Embryonic facial prominence (tissue), 1 donor: Measurements from ENCODE around the gene RNF182.
"Not testable (repeated sequence)": the region's sequence is repeated elsewhere in the genome, so short reads cannot be mapped to it uniquely, and the experiment has no call there.

ENCODE experiments used
- DNase-seq: peaks from one replicate; pipeline ENCODE4 v3.0.0-alpha.2; 2016; ENCODE audit errors: extremely low spot score

Gene RNF182

GRCh38 chr6:13917141-13917540 lies 7.6 kb upstream of the RNF182 start:
- no peak for DNase-seq

- no peak for DNase-seq
These were observed 6.0 kb upstream of the RNF182 start for GRCh38 chr6:13918686-13919250.

DNA sequence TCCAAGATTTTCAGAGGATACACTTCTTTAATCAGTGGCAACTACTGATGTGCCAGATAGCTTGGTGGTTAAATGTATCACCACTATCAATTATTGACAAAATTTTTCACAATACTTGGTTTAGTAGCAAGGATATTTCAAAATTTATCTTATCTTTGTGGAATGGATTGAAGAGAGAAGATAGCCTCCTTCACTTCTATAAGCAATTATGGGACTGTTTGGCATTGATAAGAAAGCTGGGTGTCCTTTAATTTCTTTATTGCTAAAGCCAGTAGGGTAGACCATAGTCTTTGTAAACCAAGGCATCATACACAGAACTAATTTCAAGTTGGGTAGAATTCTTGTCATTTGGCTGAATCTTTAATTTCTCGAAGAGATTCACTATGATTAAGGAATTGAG lies 4.9 kb upstream of the RNF182 start:
- DNase-seq, result no peak

- DNase-seq, result no peak
These were observed 4.2 kb upstream of the RNF182 start for GRCh38 chr6:13920552-13920951.

DNA sequence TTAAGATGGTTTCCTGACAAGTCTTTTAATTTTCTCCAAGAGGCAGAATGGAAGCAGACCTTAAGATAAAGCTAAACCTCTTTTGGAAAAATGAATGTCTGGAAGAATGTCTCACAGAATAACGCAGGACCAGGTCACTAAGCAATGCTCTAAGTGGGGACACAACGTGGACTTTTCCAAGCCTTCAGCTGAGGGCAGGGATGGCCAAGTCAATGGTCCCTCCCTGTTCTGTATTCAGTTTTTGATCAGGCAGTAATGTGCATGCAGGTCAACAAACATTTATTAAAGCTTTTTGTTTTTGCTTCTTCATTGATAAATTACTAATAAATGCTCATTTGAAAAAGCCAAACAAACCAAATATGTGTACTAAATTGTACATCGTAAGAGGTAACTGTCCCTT lies 2.0 kb upstream of the RNF182 start:
- DNase-seq, result no peak

DNA sequence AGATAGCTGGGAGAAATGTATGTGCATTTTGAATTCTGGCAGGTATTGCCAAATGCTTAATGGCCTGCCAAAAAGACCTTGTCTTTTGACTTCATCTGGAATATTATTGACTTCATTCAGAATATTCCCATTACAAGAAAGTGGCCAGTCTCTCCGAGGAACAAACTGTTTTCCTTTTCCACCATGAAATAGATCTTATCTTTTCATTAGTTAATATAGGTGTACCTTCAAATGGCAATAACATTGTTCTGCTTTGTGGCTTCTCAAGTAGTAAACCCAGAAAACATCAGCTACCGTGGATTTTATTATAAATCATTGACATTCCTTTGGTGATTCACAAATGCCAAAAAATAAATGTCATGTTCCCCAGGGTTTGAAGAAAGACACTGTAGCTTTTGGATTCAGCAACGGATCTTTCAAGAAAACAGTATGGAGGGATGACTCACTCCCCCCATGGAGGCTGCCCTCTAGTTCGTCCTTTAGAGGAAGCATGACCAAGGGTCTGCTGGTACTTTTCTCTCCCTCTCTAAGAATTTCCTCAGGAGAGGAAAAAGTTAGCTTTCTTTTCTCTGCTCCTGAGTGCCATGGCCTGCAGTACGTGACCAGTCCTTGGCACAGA lies 1.1 kb upstream of the RNF182 start:
- no peak for DNase-seq

GRCh38 chr6:13924146-13924948 lies 405 bp upstream of the RNF182 start:
- peak; percentile 18 for DNase-seq

- no peak for DNase-seq
These were observed 1.6 kb downstream of the RNF182 start for GRCh38 chr6:13926378-13926777.

DNA sequence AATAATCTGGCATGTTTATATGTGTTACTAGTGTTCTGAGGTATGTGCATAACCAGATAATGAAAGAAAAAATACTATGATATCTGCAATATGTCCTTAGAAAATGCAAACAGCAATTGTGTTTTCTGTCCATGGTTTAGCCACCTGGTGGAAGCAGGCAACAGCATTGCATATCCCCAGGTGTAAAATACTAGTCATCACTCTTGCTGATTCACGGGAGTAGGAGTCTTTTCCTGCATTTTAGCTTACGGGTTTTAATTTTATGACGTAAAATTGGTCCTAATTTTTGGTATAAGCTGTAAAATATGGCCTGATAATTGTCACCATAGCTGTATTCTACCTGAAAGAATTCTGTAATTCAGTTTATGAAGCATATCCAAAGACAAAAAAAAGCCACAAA lies 2.5 kb downstream of the RNF182 start:
- no peak for DNase-seq

- DNase-seq, result no peak
These were observed 4.4 kb downstream of the RNF182 start for GRCh38 chr6:13929196-13929595.

DNA sequence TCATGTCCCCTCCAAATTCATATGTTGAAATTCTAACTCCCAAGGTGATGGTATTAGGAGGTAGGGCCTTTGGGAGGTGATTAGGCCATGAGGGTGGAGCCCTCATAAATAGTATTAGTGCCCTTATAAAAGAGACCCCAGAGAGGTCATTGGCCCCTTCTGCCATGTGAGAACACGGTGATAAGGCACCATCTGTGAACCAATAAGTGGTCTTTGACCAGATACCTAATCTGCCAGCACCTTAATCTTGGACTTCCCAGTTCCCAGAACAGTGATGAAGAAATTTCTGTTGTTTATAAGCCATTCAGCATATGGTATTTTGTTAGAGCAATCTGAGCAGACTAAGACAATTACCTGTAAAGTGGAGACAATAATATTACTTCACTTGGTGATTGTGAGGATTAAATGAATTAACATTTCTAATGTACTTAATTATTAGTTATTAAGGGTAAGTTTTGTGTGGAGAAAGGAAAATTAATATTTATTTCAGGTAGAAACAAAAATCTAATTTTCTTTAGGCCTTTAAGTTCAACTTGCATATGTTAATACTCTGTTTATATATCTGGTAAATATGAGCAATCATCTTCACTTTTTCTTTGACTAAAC lies 7.1 kb downstream of the RNF182 start:
- DNase-seq, result no peak

GRCh38 chr6:13932785-13933184 lies 8.0 kb downstream of the RNF182 start:
- DNase-seq, result no peak

- no peak for DNase-seq
These were observed 10.0 kb downstream of the RNF182 start for GRCh38 chr6:13934721-13935120.

DNA sequence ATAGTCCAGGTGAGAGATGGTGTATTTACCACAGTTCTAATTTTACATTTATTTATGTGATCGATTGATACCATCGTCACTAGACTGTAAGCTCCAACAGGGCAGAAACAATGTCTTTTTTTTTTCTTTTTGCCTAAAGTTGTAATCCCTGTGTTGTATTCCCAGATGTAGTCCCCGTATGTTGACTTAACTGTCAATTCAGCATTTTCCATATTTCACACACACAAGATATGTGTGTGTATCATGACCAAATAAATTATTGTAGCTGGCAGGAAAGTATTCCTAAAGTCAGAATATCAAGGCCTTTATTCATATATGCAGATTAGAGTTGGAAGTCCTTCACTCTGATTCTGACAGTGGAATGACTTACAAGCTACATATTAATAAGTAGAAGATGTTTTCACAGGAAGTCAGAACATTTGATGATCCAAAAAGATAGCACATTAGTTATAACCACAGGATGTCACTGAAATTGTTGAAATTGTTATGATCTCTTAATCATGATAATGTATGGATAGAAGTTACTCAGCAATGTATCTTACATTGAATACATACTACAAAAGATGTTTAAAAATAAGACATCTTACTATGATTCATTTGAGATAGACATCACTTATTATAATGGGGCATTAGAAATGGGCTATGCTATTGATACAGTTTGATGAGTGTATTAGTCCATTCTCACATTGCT lies 10.6 kb downstream of the RNF182 start:
- no peak for DNase-seq

GRCh38 chr6:13935881-13936261 lies 11.1 kb downstream of the RNF182 start:
- not testable (repeated sequence) for DNase-seq

- no peak for DNase-seq
These were observed 17.1 kb downstream of the RNF182 start for GRCh38 chr6:13941902-13942301.

DNA sequence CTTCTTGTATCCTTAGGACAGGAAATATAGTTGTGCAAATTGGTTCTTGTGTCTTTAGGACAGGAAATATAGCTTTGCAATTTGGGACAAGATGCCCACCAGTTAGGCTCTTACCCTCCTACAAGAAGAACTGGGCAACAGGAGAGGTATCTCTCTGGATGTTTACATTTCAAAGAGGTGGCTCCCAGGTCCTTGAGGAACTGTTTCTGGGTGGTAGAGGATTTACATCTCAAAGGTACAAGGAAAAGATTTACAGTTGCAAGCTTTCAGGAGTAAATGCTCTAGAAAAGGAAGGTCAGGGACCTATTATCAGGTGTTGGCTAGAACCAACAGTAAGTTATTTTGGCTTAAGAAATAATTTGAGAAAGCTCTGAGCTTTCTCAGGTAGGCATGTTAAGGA lies 19.2 kb downstream of the RNF182 start:
- no peak for DNase-seq

GRCh38 chr6:13946506-13946905 lies 21.8 kb downstream of the RNF182 start:
- no peak for DNase-seq

DNA sequence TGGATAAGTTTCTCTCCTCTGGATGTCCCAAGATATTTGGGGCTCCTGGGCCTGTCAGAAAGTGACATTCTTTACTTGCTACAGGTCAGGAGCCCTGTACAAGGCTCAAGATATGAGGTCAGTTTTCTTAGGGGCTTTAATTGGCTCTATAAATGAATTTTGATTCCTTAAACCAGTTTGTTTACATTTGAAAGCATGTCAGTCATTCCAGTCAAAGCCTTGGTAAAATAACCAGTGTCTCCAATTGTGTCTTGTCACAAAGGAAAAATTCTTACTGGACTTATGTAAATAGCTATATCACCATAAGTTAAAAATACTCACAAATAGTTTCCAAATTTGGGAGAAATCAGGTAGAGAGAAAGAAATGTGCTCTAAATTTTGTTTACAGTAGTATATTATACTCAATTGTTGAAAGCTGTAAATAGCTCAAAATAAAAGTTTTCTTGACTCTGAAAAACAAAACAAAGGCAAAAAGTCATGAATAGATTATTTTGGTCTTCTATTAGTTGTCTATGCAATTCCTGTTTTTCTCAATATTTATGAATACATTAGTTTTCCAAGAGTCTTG lies 22.9 kb downstream of the RNF182 start:
- no peak for DNase-seq

- no peak for DNase-seq
These were observed 27.3 kb downstream of the RNF182 start for GRCh38 chr6:13952101-13952500.

- no peak for DNase-seq
These were observed 28.4 kb downstream of the RNF182 start for GRCh38 chr6:13953061-13953705.
